Sigmoid colon (tissue), 3 donors: ENCODE measurements around the gene WFIKKN1.
"Not testable (repeated sequence)": the region's sequence is repeated elsewhere in the genome, so short reads cannot be mapped to it uniquely, and the experiment has no call there.

ENCODE experiments used
- CTCF ChIP-seq, 4 experiments: fragments of 450-650 bp in 3 of 4; fragments of 200-600 bp in 1 of 4; IDR thresholded peaks; one replicate each; pipeline ENCODE4 v1.5.1; 2016 to 2019; ENCODE audit warnings: antibody characterized with exemption in 4 of 4, mild to moderate bottlenecking in 3 of 4, moderate library complexity in 2 of 4
- POLR2A ChIP-seq, 2 donors: fragments of 450-650 bp; IDR thresholded peaks; one replicate each; pipeline ENCODE4 v1.6.1; 2016; ENCODE audit warnings: antibody characterized with exemption in 2 of 2, mild to moderate bottlenecking in 2 of 2, moderate library complexity in 2 of 2

DNA sequence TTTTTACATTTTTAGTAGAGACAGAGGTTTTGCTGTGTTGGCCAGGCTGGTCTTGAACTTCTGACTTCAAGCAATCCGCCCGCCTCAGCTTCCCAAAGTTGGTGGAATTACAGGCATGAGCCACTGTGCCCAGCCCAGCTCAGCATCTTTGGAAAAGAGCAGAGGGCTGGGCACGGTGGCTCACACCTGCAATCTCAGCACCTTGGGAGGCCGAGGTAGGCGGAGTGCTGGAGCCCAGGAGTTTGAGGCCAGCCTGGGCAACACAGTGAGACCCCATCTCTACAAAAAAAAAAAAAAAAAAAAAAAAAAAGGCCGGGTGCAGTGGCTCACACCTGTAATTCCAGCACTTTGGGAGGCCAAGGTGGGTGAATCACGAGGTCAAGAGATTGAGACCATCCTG is 33.1 kb upstream of the WFIKKN1 start:
- TF ChIP-seq CTCF, POLR2A (IDR thresholded peaks at IDR 0.05): not testable (repeated sequence)
